ENCODE results near the gene CPXM2. TPM values are rescaled to one million over a fixed set of nuclear protein-coding genes. Genes with fewer than 3 reads are reported as not detected.

CPXM2 gene
- total and polyA plus RNA-seq, 10 of the 15 experiments (the other 5 are each of a cell fraction or from before 2014, with no cell fraction given) = 0.08 to 1.1 (median 0.58) TPM

DNA sequence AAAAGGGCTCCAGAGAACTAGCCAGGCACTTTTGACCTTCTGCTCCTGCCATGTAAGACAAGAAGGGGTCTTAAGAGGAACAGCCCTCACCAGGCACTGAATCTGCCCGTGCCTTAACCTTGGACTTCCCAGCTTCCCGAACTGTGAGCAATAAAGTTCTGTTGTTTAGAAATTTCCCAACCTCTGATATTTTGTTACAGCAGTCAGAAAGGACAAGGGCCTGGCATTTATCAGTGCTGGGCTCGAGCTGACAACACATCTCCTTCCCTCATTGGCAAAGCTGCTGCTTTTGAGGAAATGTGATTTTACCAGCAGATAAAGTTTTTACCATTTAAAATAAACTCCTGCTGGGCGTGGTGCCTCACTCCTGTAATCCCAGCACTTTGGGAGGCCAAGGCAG, 122.0 kb downstream of the CPXM2 start:
- no peak overlapping the region for H3K4me2 ChIP-seq (ENCODE audit: control insufficient read depth, insufficient read depth)
- no peaks in the 10 kb centered on the region for H3K79me2 ChIP-seq (ENCODE audit: control insufficient read depth, insufficient read depth, low read length)
- BruUV-seq (replicated peaks) = no TSS peak
- DNase-seq (ENCODE audit: low read depth, low spot score) (no peak), FAIRE-seq (no peak), ATAC-seq (no peak)
- H3K9me3 ChIP-seq (replicated peaks; ENCODE audit: control insufficient read depth, insufficient read depth, low read length) = peaks cover 11% of the 10 kb centered on the region
- H2AFZ ChIP-seq (ENCODE audit: control insufficient read depth, low read depth, low read length) = no peak overlapping the region
- ChIA-PET RAD21 (ENCODE audit: unreplicated experiment) (no interaction called here), POLR2A (no interaction called here), CTCF (interaction anchor here (1.1 kb wide), 1 partner anchor 187 kb away, joined by 3 read pairs; no protein-coding TSS in a partner anchor), SMC1A (ENCODE audit: uncharacterized antibody, unreplicated experiment) (no interaction called here)
- in situ Hi-C loops (cut with MboI) (no loop called here), intact Hi-C loops (cut with micrococcal nuclease; ENCODE audit: unreplicated experiment) (no loop called here)
- no peaks in the 10 kb centered on the region for H4K20me1 ChIP-seq (ENCODE audit: control insufficient read depth, insufficient read depth)
- no peaks in the 10 kb centered on the region for H3K4me1 ChIP-seq (ENCODE audit: control insufficient read depth, insufficient read depth, low read length)
- H3K4me3 ChIP-seq = no peak overlapping the region
- TF ChIP-seq KLF5 (IDR thresholded peaks at IDR 0.05; ENCODE audit: partially characterized antibody) = no peak
- no peak for TF ChIP-seq RB1 (IDR thresholded peaks at IDR 0.05; ENCODE audit: borderline replicate concordance)
- no peak overlapping the region for H3K27ac ChIP-seq (ENCODE audit: control insufficient read depth, insufficient read depth)
- H3K9ac ChIP-seq (ENCODE audit: control insufficient read depth, insufficient read depth, low read length) = no peak overlapping the region
- H3K36me3 ChIP-seq (ENCODE audit: control insufficient read depth in 2 of 2, insufficient read depth in 2 of 2, low read length in 1 of 2) = no peaks in the 10 kb centered on the region
- WGBS (ENCODE audit: insufficient coverage, insufficient replicate concordance, low lambda C conversion rate, missing lambda C conversion rate) = 0% methylated on average over 4 of the region's 4 CpGs
- peaks cover 0 to 3% of the 10 kb centered on the region in 2 experiments; a peak in 2 of 4 replicates for H3K27me3 ChIP-seq (replicated peaks in 1 of 2; ENCODE audit: control insufficient read depth in 2 of 2, insufficient read depth in 2 of 2, low read length in 1 of 2)

- ChIA-PET CTCF (no interaction called here), POLR2A (no interaction called here), RAD21 (ENCODE audit: unreplicated experiment) (no interaction called here), SMC1A (ENCODE audit: uncharacterized antibody, unreplicated experiment) (interaction anchor here (1.4 to 1.9 kb wide), 2 partner anchors 10 to 12 kb away, joined by 3 to 6 read pairs; no protein-coding TSS in a partner anchor)
- H3K4me3 ChIP-seq = no peak overlapping the region
- ATAC-seq = no peak
- no peak overlapping the region for H3K4me2 ChIP-seq (ENCODE audit: control insufficient read depth, insufficient read depth)
- no peaks in the 10 kb centered on the region for H3K4me1 ChIP-seq (ENCODE audit: control insufficient read depth, insufficient read depth, low read length)
- H3K27ac ChIP-seq (ENCODE audit: control insufficient read depth, insufficient read depth) = no peak overlapping the region
- in situ Hi-C loops (cut with MboI) = no loop called here
- WGBS (ENCODE audit: insufficient coverage, insufficient replicate concordance, low lambda C conversion rate, missing lambda C conversion rate) = under 1% methylated on average over 8 of the region's 8 CpGs
- H3K79me2 ChIP-seq (ENCODE audit: control insufficient read depth, insufficient read depth, low read length) = no peaks in the 10 kb centered on the region
- H3K27me3 ChIP-seq (replicated peaks in 1 of 2; ENCODE audit: control insufficient read depth in 2 of 2, insufficient read depth in 2 of 2, low read length in 1 of 2) = peaks cover 0 to 3% of the 10 kb centered on the region in 2 experiments; a peak in 2 of 4 replicates
- no peak for DNase-seq (ENCODE audit: low read depth, low spot score)
- no peaks in the 10 kb centered on the region; the same call in 2 of the 3 replicates for H3K9me3 ChIP-seq (replicated peaks; ENCODE audit: control insufficient read depth, insufficient read depth, low read length)
- no peak overlapping the region for H3K9ac ChIP-seq (ENCODE audit: control insufficient read depth, insufficient read depth, low read length)
- no peak for FAIRE-seq
- BruUV-seq (replicated peaks) = no TSS peak
- H2AFZ ChIP-seq (ENCODE audit: control insufficient read depth, low read depth, low read length) = no peak overlapping the region
- H3K36me3 ChIP-seq (ENCODE audit: control insufficient read depth in 2 of 2, insufficient read depth in 2 of 2, low read length in 1 of 2) = no peaks in the 10 kb centered on the region
- no peaks in the 10 kb centered on the region for H4K20me1 ChIP-seq (ENCODE audit: control insufficient read depth, insufficient read depth)
- intact Hi-C loops (cut with micrococcal nuclease; ENCODE audit: unreplicated experiment) = no loop called here
- TF ChIP-seq DPF2 (IDR thresholded peaks at IDR 0.05) = no peak
- TF ChIP-seq RELA (IDR thresholded peaks at IDR 0.05; ENCODE audit: borderline replicate concordance, partially characterized antibody) = no peak
- no peak for TF ChIP-seq EED (IDR thresholded peaks at IDR 0.05; ENCODE audit: low read depth)
- TF ChIP-seq CHD1 (IDR thresholded peaks at IDR 0.05; ENCODE audit: low read depth, low read length) = no peak
- no peak for TF ChIP-seq STAT3 (IDR thresholded peaks at IDR 0.05; ENCODE audit: low read depth, low read length)
- no peak for TF ChIP-seq EZH2 (IDR thresholded peaks at IDR 0.05; ENCODE audit: borderline replicate concordance, control insufficient read depth, low read depth, low read length)
- TF ChIP-seq, protein P1, sequence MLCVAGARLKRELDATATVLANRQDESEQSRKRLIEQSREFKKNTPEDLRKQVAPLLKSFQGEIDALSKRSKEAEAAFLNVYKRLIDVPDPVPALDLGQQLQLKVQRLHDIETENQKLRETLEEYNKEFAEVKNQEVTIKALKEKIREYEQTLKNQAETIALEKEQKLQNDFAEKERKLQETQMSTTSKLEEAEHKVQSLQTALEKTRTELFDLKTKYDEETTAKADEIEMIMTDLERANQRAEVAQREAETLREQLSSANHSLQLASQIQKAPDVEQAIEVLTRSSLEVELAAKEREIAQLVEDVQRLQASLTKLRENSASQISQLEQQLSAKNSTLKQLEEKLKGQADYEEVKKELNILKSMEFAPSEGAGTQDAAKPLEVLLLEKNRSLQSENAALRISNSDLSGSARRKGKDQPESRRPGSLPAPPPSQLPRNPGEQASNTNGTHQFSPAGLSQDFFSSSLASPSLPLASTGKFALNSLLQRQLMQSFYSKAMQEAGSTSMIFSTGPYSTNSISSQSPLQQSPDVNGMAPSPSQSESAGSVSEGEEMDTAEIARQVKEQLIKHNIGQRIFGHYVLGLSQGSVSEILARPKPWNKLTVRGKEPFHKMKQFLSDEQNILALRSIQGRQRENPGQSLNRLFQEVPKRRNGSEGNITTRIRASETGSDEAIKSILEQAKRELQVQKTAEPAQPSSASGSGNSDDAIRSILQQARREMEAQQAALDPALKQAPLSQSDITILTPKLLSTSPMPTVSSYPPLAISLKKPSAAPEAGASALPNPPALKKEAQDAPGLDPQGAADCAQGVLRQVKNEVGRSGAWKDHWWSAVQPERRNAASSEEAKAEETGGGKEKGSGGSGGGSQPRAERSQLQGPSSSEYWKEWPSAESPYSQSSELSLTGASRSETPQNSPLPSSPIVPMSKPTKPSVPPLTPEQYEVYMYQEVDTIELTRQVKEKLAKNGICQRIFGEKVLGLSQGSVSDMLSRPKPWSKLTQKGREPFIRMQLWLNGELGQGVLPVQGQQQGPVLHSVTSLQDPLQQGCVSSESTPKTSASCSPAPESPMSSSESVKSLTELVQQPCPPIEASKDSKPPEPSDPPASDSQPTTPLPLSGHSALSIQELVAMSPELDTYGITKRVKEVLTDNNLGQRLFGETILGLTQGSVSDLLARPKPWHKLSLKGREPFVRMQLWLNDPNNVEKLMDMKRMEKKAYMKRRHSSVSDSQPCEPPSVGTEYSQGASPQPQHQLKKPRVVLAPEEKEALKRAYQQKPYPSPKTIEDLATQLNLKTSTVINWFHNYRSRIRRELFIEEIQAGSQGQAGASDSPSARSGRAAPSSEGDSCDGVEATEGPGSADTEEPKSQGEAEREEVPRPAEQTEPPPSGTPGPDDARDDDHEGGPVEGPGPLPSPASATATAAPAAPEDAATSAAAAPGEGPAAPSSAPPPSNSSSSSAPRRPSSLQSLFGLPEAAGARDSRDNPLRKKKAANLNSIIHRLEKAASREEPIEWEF (IDR thresholded peaks at IDR 0.05; ENCODE audit: insufficient replicate concordance, low read depth, low read length) = no peak
- no peak for TF ChIP-seq NFYB (IDR thresholded peaks at IDR 0.05; ENCODE audit: insufficient read depth, low read depth, low read length)
- no peak for TF ChIP-seq SMAD1 (IDR thresholded peaks at IDR 0.05; ENCODE audit: low read depth, partially characterized antibody)
- no peak for TF ChIP-seq TCF12 (IDR thresholded peaks at IDR 0.05; ENCODE audit: low read depth, low read length)
- TF ChIP-seq CEBPB (IDR thresholded peaks at IDR 0.05; ENCODE audit: borderline replicate concordance in 1 of 2, low read depth in 2 of 2, low read length in 2 of 2) = no peak
- TF ChIP-seq STAT1 (conservative IDR thresholded peaks at IDR 0.05) = no peak
Observed at GRCh38 chr10:123766761-123767160, 124.8 kb downstream of the CPXM2 start.
